Measurements from ENCODE around the gene TEX13A. TPM values are rescaled to one million over a fixed set of nuclear protein-coding genes. Genes with fewer than 3 reads are reported as not detected.

The TEX13A gene
- not detected for total RNA-seq

GRCh38 chrX:105220636-105221035 is at the start of gene TEX13A:
TSS of gene TEX13A (minus strand) at chrX:105220694. CDS start at chrX:105220397, 297 bp downstream.
- DNase-seq (ENCODE audit: low spot score in 2 of 2), result no peak
- intact Hi-C loops (cut with DNase I; ENCODE audit: low total_unique reads), result no loop called here
- 80 to 82% methylated on average over 7 of the region's 7 CpGs for WGBS, 2 donors
- H3K4me3 ChIP-seq (ENCODE audit: low read depth, poor library complexity, severe bottlenecking), result no peak within 1 kb of the TSS
- TF ChIP-seq CTCF (IDR thresholded peaks at IDR 0.05) (no peak), POLR2A (IDR thresholded peaks at IDR 0.05) (no peak)

- WGBS, 2 donors, result 58 to 63% methylated on average over 2 of the region's 2 CpGs
- no peak overlapping the region for H3K4me3 ChIP-seq (ENCODE audit: low read depth, poor library complexity, severe bottlenecking)
- intact Hi-C loops (cut with DNase I; ENCODE audit: low total_unique reads), result no loop called here
- no peak for DNase-seq (ENCODE audit: low spot score in 2 of 2)
- TF ChIP-seq CTCF (IDR thresholded peaks at IDR 0.05) (no peak), POLR2A (IDR thresholded peaks at IDR 0.05) (no peak)
Measured at GRCh38 chrX:105269386-105269785, 48.9 kb upstream of the TEX13A start.

GRCh38 chrX:105267167-105267566 is 46.7 kb upstream of the TEX13A start:
- 76 to 85% methylated on average over 2 of the region's 2 CpGs for WGBS, 2 donors
- H3K4me3 ChIP-seq (ENCODE audit: low read depth, poor library complexity, severe bottlenecking), result no peak overlapping the region
- DNase-seq (ENCODE audit: low spot score in 2 of 2), result no peak
- TF ChIP-seq POLR2A (IDR thresholded peaks at IDR 0.05) (no peak), CTCF (IDR thresholded peaks at IDR 0.05) (no peak)
- intact Hi-C loops (cut with DNase I; ENCODE audit: low total_unique reads), result no loop called here

DNA sequence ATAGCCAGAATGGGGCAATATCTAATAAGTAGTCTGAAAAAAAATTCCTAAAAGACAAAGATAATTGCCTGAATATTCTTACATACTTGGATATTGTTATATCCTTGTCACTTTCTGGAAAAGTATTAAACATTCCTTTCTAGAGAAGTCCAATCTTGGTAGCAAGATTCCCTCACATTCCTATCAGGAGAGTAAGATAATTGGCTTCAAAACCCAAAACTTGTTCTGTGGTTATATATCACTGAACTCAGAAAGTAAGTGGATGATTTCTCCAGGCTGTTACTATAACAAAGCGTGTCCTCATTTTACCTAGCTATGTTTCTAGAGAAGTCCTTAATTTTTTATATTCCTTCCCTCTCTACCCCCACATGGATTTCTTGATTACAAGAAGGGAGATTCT is 46.0 kb upstream of the TEX13A start:
- no peak for TF ChIP-seq POLR2A (IDR thresholded peaks at IDR 0.05)
- no peak for TF ChIP-seq CTCF (IDR thresholded peaks at IDR 0.05)
- 76 to 79% methylated on average over 1 of the region's 1 CpG for WGBS, 2 donors
- no peak for DNase-seq (ENCODE audit: low spot score in 2 of 2)
- no peak overlapping the region for H3K4me3 ChIP-seq (ENCODE audit: low read depth, poor library complexity, severe bottlenecking)
- intact Hi-C loops (cut with DNase I; ENCODE audit: low total_unique reads), result no loop called here

DNA sequence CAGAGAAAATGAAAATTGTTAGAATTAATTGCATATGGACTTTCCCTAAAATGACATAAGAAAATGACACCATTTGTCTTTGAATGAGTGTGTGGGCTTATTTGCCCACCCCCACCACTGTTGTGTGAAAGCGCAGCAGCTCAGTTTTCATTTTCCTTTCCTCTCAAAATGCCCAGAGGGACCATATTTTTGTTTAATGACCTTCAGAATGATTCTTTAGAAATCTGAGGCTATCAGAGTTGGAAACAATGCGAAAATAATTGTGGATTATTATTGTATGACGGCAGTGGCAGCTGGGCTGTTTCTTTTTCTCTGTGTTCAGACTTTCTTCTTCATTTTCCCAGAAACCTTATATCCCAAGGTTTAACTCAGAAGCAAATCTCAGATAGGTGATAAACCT is 44.6 kb upstream of the TEX13A start:
- intact Hi-C loops (cut with DNase I; ENCODE audit: low total_unique reads), result no loop called here
- no peak for TF ChIP-seq CTCF (IDR thresholded peaks at IDR 0.05)
- no peak for TF ChIP-seq POLR2A (IDR thresholded peaks at IDR 0.05)
- DNase-seq (ENCODE audit: low spot score in 2 of 2), result no peak
- no peak overlapping the region for H3K4me3 ChIP-seq (ENCODE audit: low read depth, poor library complexity, severe bottlenecking)
- 42 to 58% methylated on average over 3 of the region's 3 CpGs for WGBS, 2 donors

GRCh38 chrX:105263801-105264200 is 43.3 kb upstream of the TEX13A start:
- intact Hi-C loops (cut with DNase I; ENCODE audit: low total_unique reads), result no loop called here

More at GRCh38 chrX:105263801-105264200, 43.3 kb upstream of the TEX13A start:
- no peak for DNase-seq (ENCODE audit: low spot score in 2 of 2)
- H3K4me3 ChIP-seq (ENCODE audit: low read depth, poor library complexity, severe bottlenecking), result no peak overlapping the region
- 64 to 93% methylated on average over 1 of the region's 1 CpG for WGBS, 2 donors
- no peak for TF ChIP-seq POLR2A (IDR thresholded peaks at IDR 0.05)
- no peak for TF ChIP-seq CTCF (IDR thresholded peaks at IDR 0.05)
